GM23338 (cell line): ENCODE measurements around the gene PLPPR3. TPM values are rescaled to one million over a fixed set of nuclear protein-coding genes. Genes with fewer than 3 reads are reported as not detected.
A peak's percentile ranks its signal among the peaks of the same experiment; 100 is the strongest.

Source experiments
- ATAC-seq: fragments of 200-7000 bp; cut with Tn5 transposase; 3 replicates; pipeline ENCODE4 v1.9.1; 2020
- DNase-seq: peaks from one replicate; pipeline ENCODE4 v3.0.0-alpha.2; 2015; ENCODE audit warnings: low spot score
- H2AFZ ChIP-seq: fragments of 200-600 bp; sonication (generic); 2 replicates; pipeline ENCODE4 v1.8.0; 2016; ENCODE audit warnings: antibody characterized with exemption, mild to moderate bottlenecking, moderate library complexity
- H3F3A ChIP-seq: fragments of 200-600 bp; sonication (generic); replicated peaks from 2 replicates; pipeline ENCODE4 v1.8.0; 2017; ENCODE audit warnings: antibody characterized with exemption, mixed run types, low read depth
- H3K27ac ChIP-seq: fragments of 200-600 bp; sonication (generic); 2 replicates; pipeline ENCODE4 v1.6.1; 2016; ENCODE audit warnings: low read depth
- H3K27me3 ChIP-seq: fragments of 200-600 bp; sonication (generic); 2 replicates; pipeline ENCODE4 v1.8.0; 2016; ENCODE audit warnings: mild to moderate bottlenecking, mixed run types, moderate library complexity; ENCODE audit not compliant: insufficient read depth
- H3K36me3 ChIP-seq: fragments of 200-600 bp; sonication (generic); 2 replicates; pipeline ENCODE4 v1.8.0; 2016; ENCODE audit warnings: mild to moderate bottlenecking; ENCODE audit not compliant: insufficient read depth
- H3K4me1 ChIP-seq: fragments of 200-600 bp; sonication (generic); 2 replicates; pipeline ENCODE4 v1.8.0; 2016; ENCODE audit warnings: mild to moderate bottlenecking, moderate library complexity; ENCODE audit not compliant: insufficient read depth
- H3K4me2 ChIP-seq: fragments of 200-600 bp; sonication (generic); 2 replicates; pipeline ENCODE4 v1.7.1; 2017; ENCODE audit warnings: mixed run types
- H3K4me3 ChIP-seq: fragments of 200-600 bp; sonication (generic); 2 replicates; pipeline ENCODE4 v1.6.1; 2016; ENCODE audit warnings: mixed run types
- H3K79me2 ChIP-seq: fragments of 200-600 bp; sonication (generic); replicated peaks from 2 replicates; pipeline ENCODE4 v1.8.0; 2017; ENCODE audit warnings: mild to moderate bottlenecking; ENCODE audit not compliant: insufficient read depth
- H3K9me2 ChIP-seq: fragments of 200-600 bp; sonication (generic); 2 replicates; pipeline ENCODE4 v1.8.0; 2017; ENCODE audit not compliant: insufficient read depth
- H4K20me1 ChIP-seq: fragments of 200-600 bp; sonication (generic); replicated peaks from 2 replicates; pipeline ENCODE4 v1.8.0; 2017; ENCODE audit warnings: mild to moderate bottlenecking; ENCODE audit not compliant: insufficient read depth
- H3K27ac Mint-ChIP-seq: 2 replicates; pipeline ENCODE4 v1.8.0; 2020; ENCODE audit warnings: inconsistent platforms, mild to moderate bottlenecking, moderate library complexity, mixed read lengths
- H3K27me3 Mint-ChIP-seq: 3 replicates; pipeline ENCODE4 v1.8.0; 2022; ENCODE audit warnings: low read depth, mild to moderate bottlenecking, moderate library complexity, mixed read lengths, inconsistent platforms; ENCODE audit not compliant: insufficient read depth, poor library complexity
- H3K36me3 Mint-ChIP-seq: 3 replicates; pipeline ENCODE4 v1.8.0; 2021; ENCODE audit warnings: low read depth, mild to moderate bottlenecking, inconsistent platforms, moderate library complexity, mixed read lengths
- H3K4me1 Mint-ChIP-seq: 3 replicates; pipeline ENCODE4 v1.8.0; 2020; ENCODE audit warnings: mild to moderate bottlenecking, inconsistent platforms, mixed read lengths
- H3K4me3 Mint-ChIP-seq: 3 replicates; pipeline ENCODE4 v1.8.0; 2021; ENCODE audit warnings: moderate library complexity, mild to moderate bottlenecking, inconsistent platforms, mixed read lengths
- H3K9me3 Mint-ChIP-seq: 3 replicates; pipeline ENCODE4 v1.8.0; 2020; ENCODE audit warnings: moderate library complexity, mild to moderate bottlenecking, inconsistent platforms, mixed read lengths
- CREB1 ChIP-seq: fragments of 250-450 bp; sonication (Bioruptor Pico); IDR thresholded peaks from 2 replicates; pipeline ENCODE4 v1.5.0; 2020; ENCODE audit warnings: low read depth, mild to moderate bottlenecking, moderate library complexity
- CTCF ChIP-seq, 2 experiments: fragments of 200-600 bp in 1 of 2; sonication (generic) in 1 of 2; conservative IDR thresholded peaks; 2 replicates each; pipeline versions ENCODE4 v1.5.1 to v1.6.1; 2016 to 2017; ENCODE audit warnings: antibody characterized with exemption in 2 of 2, low read depth in 2 of 2, mild to moderate bottlenecking in 2 of 2, moderate library complexity in 1 of 2
- ETS1 ChIP-seq: IDR thresholded peaks from 2 replicates; pipeline ENCODE4 v1.6.1; 2016; ENCODE audit warnings: antibody characterized with exemption
- EZH2 ChIP-seq: fragments of 200-600 bp; sonication (generic); IDR thresholded peaks from one replicate; pipeline ENCODE4 v1.8.0; 2017; ENCODE audit warnings: antibody characterized with exemption, mild to moderate bottlenecking, low read depth; ENCODE audit not compliant: unreplicated experiment
- EZH2phosphoT487 ChIP-seq: fragments of 200-600 bp; sonication (generic); IDR thresholded peaks from one replicate; pipeline ENCODE4 v1.8.1; 2018; ENCODE audit warnings: antibody characterized with exemption; ENCODE audit not compliant: unreplicated experiment
- JUNB ChIP-seq: IDR thresholded peaks from one replicate; pipeline ENCODE4 v1.6.1; 2016; ENCODE audit warnings: antibody characterized with exemption; ENCODE audit not compliant: unreplicated experiment
- NANOG ChIP-seq: IDR thresholded peaks from 2 replicates; pipeline ENCODE4 v1.6.1; 2016; ENCODE audit warnings: antibody characterized with exemption, borderline replicate concordance
- POLR2AphosphoS5 ChIP-seq: IDR thresholded peaks from 2 replicates; pipeline ENCODE4 v1.6.1; 2016; ENCODE audit warnings: antibody characterized with exemption, low read depth
- REST ChIP-seq: IDR thresholded peaks from one replicate; pipeline ENCODE4 v1.6.1; 2018; ENCODE audit warnings: antibody characterized with exemption; ENCODE audit not compliant: unreplicated experiment
- STAT1 ChIP-seq: IDR thresholded peaks from one replicate; pipeline ENCODE4 v1.6.1; 2016; ENCODE audit warnings: antibody characterized with exemption; ENCODE audit not compliant: unreplicated experiment
- ZNF114 ChIP-seq: fragments of 250-450 bp; sonication (Bioruptor Pico); IDR thresholded peaks from 2 replicates; pipeline ENCODE4 v1.5.0; 2020; ENCODE audit warnings: mild to moderate bottlenecking, moderate library complexity
- ZNF331 ChIP-seq: fragments of 250-450 bp; sonication (Bioruptor Pico); IDR thresholded peaks from 2 replicates; pipeline ENCODE4 v1.5.0; 2020; ENCODE audit warnings: low read depth, mild to moderate bottlenecking, moderate library complexity
- polyA plus RNA-seq: library from polyadenylated mRNA; unstranded; fragments of >200 nt; fragmentation: Nextera tagmentation; extraction: Ambion mirVana; gene quantifications from 2 replicates; pipeline ENCODE4 v1.2.1, GENCODE V29; 2016
- total RNA-seq: library from RNA; depleted of rRNA; stranded (reverse); fragments of >200 nt; shearing (Covaris generic); gene quantifications from 2 replicates; pipeline ENCODE4 v1.2.3, GENCODE V29; 2014
- TF ChIP-seq, protein P1 (sequence below): fragments of 250-450 bp; sonication (Bioruptor Pico); IDR thresholded peaks from 2 replicates; pipeline ENCODE4 v1.5.0; 2020; ENCODE audit warnings: mild to moderate bottlenecking, moderate library complexity

The PLPPR3 gene
- total and polyA plus RNA-seq, 2 experiments from 2014 or later = 14.8 to 81.1 TPM

- H4K20me1 ChIP-seq = peaks cover 9% of the 10 kb centered on the region; the same call in 1 of the 2 replicates
- H3K9me2 ChIP-seq = no peaks in the 10 kb centered on the region
- TF ChIP-seq CREB1 (no peak), ZNF331 (CRISPR knock-in tag) (no peak), REST (no peak), POLR2AphosphoS5 (no peak), ZNF114 (no peak), JUNB (no peak), EZH2phosphoT487 (no peak), CTCF (conservative IDR thresholded peaks at IDR 0.05; ENCODE audit: low read depth in 2 of 2) (no peak), STAT1 (no peak), ETS1 (no peak), EZH2 (no peak), NANOG (no peak)
- TF ChIP-seq, protein P1, sequence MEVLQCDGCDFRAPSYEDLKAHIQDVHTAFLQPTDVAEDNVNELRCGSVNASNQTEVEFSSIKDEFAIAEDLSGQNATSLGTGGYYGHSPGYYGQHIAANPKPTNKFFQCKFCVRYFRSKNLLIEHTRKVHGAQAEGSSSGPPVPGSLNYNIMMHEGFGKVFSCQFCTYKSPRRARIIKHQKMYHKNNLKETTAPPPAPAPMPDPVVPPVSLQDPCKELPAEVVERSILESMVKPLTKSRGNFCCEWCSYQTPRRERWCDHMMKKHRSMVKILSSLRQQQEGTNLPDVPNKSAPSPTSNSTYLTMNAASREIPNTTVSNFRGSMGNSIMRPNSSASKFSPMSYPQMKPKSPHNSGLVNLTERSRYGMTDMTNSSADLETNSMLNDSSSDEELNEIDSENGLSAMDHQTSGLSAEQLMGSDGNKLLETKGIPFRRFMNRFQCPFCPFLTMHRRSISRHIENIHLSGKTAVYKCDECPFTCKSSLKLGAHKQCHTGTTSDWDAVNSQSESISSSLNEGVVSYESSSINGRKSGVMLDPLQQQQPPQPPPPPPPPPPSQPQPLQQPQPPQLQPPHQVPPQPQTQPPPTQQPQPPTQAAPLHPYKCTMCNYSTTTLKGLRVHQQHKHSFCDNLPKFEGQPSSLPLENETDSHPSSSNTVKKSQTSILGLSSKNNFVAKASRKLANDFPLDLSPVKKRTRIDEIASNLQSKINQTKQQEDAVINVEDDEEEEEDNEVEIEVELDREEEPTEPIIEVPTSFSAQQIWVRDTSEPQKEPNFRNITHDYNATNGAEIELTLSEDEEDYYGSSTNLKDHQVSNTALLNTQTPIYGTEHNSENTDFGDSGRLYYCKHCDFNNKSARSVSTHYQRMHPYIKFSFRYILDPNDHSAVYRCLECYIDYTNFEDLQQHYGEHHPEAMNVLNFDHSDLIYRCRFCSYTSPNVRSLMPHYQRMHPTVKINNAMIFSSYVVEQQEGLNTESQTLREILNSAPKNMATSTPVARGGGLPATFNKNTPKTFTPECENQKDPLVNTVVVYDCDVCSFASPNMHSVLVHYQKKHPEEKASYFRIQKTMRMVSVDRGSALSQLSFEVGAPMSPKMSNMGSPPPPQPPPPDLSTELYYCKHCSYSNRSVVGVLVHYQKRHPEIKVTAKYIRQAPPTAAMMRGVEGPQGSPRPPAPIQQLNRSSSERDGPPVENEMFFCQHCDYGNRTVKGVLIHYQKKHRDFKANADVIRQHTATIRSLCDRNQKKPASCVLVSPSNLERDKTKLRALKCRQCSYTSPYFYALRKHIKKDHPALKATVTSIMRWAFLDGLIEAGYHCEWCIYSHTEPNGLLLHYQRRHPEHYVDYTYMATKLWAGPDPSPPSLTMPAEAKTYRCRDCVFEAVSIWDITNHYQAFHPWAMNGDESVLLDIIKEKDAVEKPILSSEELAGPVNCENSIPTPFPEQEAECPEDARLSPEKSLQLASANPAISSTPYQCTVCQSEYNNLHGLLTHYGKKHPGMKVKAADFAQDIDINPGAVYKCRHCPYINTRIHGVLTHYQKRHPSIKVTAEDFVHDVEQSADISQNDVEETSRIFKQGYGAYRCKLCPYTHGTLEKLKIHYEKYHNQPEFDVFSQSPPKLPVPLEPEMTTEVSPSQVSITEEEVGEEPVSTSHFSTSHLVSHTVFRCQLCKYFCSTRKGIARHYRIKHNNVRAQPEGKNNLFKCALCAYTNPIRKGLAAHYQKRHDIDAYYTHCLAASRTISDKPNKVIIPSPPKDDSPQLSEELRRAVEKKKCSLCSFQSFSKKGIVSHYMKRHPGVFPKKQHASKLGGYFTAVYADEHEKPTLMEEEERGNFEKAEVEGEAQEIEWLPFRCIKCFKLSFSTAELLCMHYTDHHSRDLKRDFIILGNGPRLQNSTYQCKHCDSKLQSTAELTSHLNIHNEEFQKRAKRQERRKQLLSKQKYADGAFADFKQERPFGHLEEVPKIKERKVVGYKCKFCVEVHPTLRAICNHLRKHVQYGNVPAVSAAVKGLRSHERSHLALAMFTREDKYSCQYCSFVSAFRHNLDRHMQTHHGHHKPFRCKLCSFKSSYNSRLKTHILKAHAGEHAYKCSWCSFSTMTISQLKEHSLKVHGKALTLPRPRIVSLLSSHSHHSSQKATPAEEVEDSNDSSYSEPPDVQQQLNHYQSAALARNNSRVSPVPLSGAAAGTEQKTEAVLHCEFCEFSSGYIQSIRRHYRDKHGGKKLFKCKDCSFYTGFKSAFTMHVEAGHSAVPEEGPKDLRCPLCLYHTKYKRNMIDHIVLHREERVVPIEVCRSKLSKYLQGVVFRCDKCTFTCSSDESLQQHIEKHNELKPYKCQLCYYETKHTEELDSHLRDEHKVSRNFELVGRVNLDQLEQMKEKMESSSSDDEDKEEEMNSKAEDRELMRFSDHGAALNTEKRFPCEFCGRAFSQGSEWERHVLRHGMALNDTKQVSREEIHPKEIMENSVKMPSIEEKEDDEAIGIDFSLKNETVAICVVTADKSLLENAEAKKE (CRISPR knock-in tag) = no peak
- H3K4me1 Mint-ChIP-seq = peaks cover 5% of the 10 kb centered on the region
- H2AFZ ChIP-seq = no peak overlapping the region
- peak overlapping the region; percentile 79 for H3K4me2 ChIP-seq
- no peak overlapping the region for H3K27ac Mint-ChIP-seq
- peaks cover 20% of the 10 kb centered on the region for H3F3A ChIP-seq
- H3K4me3 ChIP-seq = peak overlapping the region; percentile 56
- ATAC-seq = no peak
- H3K27me3 ChIP-seq = peaks cover 28% of the 10 kb centered on the region
- no peak for DNase-seq
- H3K9me3 Mint-ChIP-seq = no peaks in the 10 kb centered on the region; the same call in 2 of the 3 replicates
- H3K36me3 ChIP-seq = no peaks in the 10 kb centered on the region
- no peaks in the 10 kb centered on the region for H3K4me1 ChIP-seq
- no peak overlapping the region for H3K4me3 Mint-ChIP-seq
- peaks cover 7% of the 10 kb centered on the region for H3K36me3 Mint-ChIP-seq
- H3K79me2 ChIP-seq = no peaks in the 10 kb centered on the region
- H3K27me3 Mint-ChIP-seq = peaks cover 27% of the 10 kb centered on the region
- H3K27ac ChIP-seq = no peak overlapping the region
Measured at GRCh38 chr19:863315-863620, 41.5 kb upstream of the PLPPR3 start.
